ENCODE data around the gene HMX1.
A peak's percentile ranks its signal among the peaks of the same experiment; 100 is the strongest.

GRCh38 chr4:8917868-8918783 is 46.5 kb upstream of the HMX1 start:
- TF ChIP-seq CTCF (IDR thresholded peaks at IDR 0.05) (peak; percentile 62 to 93 (median 88)), POLR2A (IDR thresholded peaks at IDR 0.05) (no peak)
